ENCODE measurements around the gene LPIN3.

Gene LPIN3

GRCh38 chr20:41367393-41367695 lies 26.7 kb downstream of the LPIN3 start:
- no peak overlapping the region for H3K4me3 ChIP-seq (replicated peaks; ENCODE audit: low read depth, low read length)
- H3K27me3 ChIP-seq (replicated peaks; ENCODE audit: control insufficient read depth, insufficient read depth, low read length) = no peaks in the 10 kb centered on the region; the same call in none of the 2 replicates
- TF ChIP-seq, protein P1, sequence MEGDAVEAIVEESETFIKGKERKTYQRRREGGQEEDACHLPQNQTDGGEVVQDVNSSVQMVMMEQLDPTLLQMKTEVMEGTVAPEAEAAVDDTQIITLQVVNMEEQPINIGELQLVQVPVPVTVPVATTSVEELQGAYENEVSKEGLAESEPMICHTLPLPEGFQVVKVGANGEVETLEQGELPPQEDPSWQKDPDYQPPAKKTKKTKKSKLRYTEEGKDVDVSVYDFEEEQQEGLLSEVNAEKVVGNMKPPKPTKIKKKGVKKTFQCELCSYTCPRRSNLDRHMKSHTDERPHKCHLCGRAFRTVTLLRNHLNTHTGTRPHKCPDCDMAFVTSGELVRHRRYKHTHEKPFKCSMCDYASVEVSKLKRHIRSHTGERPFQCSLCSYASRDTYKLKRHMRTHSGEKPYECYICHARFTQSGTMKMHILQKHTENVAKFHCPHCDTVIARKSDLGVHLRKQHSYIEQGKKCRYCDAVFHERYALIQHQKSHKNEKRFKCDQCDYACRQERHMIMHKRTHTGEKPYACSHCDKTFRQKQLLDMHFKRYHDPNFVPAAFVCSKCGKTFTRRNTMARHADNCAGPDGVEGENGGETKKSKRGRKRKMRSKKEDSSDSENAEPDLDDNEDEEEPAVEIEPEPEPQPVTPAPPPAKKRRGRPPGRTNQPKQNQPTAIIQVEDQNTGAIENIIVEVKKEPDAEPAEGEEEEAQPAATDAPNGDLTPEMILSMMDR (IDR thresholded peaks at IDR 0.05; ENCODE audit: insufficient read depth, low read length, poor library complexity, severe bottlenecking) = no peak
- H3K36me3 ChIP-seq (ENCODE audit: control insufficient read depth, insufficient read depth, low read length) = no peaks in the 10 kb centered on the region
- DNase-seq (ENCODE audit: extremely low read depth, insufficient read length) = no peak

DNA sequence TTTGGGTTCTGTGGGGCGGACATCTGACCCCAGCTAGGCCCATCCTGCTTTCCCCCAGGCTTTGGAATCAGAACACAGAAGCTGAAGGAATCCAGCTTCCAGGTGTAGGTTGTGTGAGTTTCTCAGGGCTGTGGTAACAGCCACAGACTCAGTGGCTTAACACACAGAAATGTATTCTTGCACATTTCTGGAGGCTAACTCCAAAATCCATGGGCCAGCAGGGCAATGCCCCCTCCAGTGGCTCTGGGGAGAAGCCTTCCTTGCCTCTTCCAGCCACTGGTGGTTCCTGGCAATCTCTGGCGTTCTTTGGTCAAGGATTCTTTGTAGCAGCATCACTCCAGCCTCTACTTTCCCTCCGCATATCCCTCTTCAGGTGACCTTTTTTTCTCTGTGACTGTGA lies 27.3 kb downstream of the LPIN3 start:
- TF ChIP-seq, protein P1 (IDR thresholded peaks at IDR 0.05; ENCODE audit: insufficient read depth, low read length, poor library complexity, severe bottlenecking) = no peak
- Histone ChIP-seq H3K27me3 (replicated peaks; ENCODE audit: control insufficient read depth, insufficient read depth, low read length) (no peaks in the 10 kb centered on the region; the same call in none of the 2 replicates), H3K4me3 (replicated peaks; ENCODE audit: low read depth, low read length) (no peak overlapping the region), H3K36me3 (ENCODE audit: control insufficient read depth, insufficient read depth, low read length) (no peaks in the 10 kb centered on the region)
- no peak for DNase-seq (ENCODE audit: extremely low read depth, insufficient read length)

GRCh38 chr20:41369673-41370072 lies 29.1 kb downstream of the LPIN3 start:
- no peak for DNase-seq (ENCODE audit: extremely low read depth, insufficient read length)
- TF ChIP-seq, protein P1 (IDR thresholded peaks at IDR 0.05; ENCODE audit: insufficient read depth, low read length, poor library complexity, severe bottlenecking) = no peak
- H3K36me3 ChIP-seq (ENCODE audit: control insufficient read depth, insufficient read depth, low read length) = no peaks in the 10 kb centered on the region
- no peaks in the 10 kb centered on the region; the same call in none of the 2 replicates for H3K27me3 ChIP-seq (replicated peaks; ENCODE audit: control insufficient read depth, insufficient read depth, low read length)
- no peak overlapping the region for H3K4me3 ChIP-seq (replicated peaks; ENCODE audit: low read depth, low read length)

DNA sequence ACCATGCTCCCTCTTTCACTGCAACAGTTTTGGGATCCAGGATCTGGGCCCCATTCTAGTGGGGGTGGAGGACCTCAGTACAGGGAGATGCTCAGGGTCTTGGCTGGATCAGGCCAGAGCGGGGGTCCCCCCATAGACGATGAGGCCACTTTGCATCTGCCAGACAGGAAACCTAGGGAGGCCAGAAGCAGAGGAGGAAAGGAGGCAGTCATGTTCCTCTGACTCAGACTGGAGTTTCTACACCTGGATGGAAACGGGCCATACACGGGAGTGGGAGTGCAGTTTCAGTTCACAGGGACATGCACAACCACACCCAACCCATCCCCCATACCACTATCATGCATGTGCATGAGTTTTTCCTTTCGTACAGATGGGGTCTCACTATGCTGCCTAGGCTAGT lies 29.6 kb downstream of the LPIN3 start:
- TF ChIP-seq, protein P1 (IDR thresholded peaks at IDR 0.05; ENCODE audit: insufficient read depth, low read length, poor library complexity, severe bottlenecking) = no peak
- no peaks in the 10 kb centered on the region; the same call in none of the 2 replicates for H3K27me3 ChIP-seq (replicated peaks; ENCODE audit: control insufficient read depth, insufficient read depth, low read length)
- no peak for DNase-seq (ENCODE audit: extremely low read depth, insufficient read length)
- H3K4me3 ChIP-seq (replicated peaks; ENCODE audit: low read depth, low read length) = no peak overlapping the region
- H3K36me3 ChIP-seq (ENCODE audit: control insufficient read depth, insufficient read depth, low read length) = no peaks in the 10 kb centered on the region

DNA sequence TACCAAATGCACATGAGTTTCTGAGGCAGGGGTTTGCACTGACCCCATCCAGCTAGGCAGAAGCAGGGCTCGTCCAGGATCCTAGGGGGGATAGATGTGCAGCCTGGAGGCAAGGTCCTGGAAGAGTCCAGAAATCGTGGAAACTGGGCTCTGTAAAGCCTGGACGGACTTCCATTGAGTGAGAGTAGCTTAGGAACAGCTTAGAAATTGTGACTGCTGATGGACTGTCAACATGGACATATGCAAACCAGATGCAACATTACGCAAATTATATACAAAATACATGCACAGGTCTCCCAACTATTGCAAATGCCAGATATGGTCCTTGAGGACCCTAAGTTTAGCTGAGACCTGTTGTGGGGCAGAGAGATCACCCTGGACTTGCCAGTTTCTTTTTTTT lies 30.8 kb downstream of the LPIN3 start:
- no peaks in the 10 kb centered on the region for H3K36me3 ChIP-seq (ENCODE audit: control insufficient read depth, insufficient read depth, low read length)
- no peak overlapping the region for H3K4me3 ChIP-seq (replicated peaks; ENCODE audit: low read depth, low read length)
- no peaks in the 10 kb centered on the region; the same call in none of the 2 replicates for H3K27me3 ChIP-seq (replicated peaks; ENCODE audit: control insufficient read depth, insufficient read depth, low read length)
- TF ChIP-seq, protein P1 (IDR thresholded peaks at IDR 0.05; ENCODE audit: insufficient read depth, low read length, poor library complexity, severe bottlenecking) = no peak
- no peak for DNase-seq (ENCODE audit: extremely low read depth, insufficient read length)

- H3K27me3 ChIP-seq (replicated peaks; ENCODE audit: control insufficient read depth, insufficient read depth, low read length) = no peaks in the 10 kb centered on the region; the same call in none of the 2 replicates
- no peak overlapping the region for H3K4me3 ChIP-seq (replicated peaks; ENCODE audit: low read depth, low read length)
- DNase-seq (ENCODE audit: extremely low read depth, insufficient read length) = no peak
- TF ChIP-seq, protein P1 (IDR thresholded peaks at IDR 0.05; ENCODE audit: insufficient read depth, low read length, poor library complexity, severe bottlenecking) = no peak
- H3K36me3 ChIP-seq (ENCODE audit: control insufficient read depth, insufficient read depth, low read length) = no peaks in the 10 kb centered on the region
Measured at GRCh38 chr20:41373251-41373783, 32.7 kb downstream of the LPIN3 start.

Measured in GM06990 (cell line).